GOT3 (cell line): ENCODE data around the gene FRYL.

Experiments used
- DNase-seq: peaks from one replicate; lab custom pipeline; 2025; ENCODE audit warnings: mixed read lengths; lab: John Stamatoyannopoulos, UW

The FRYL gene

DNA sequence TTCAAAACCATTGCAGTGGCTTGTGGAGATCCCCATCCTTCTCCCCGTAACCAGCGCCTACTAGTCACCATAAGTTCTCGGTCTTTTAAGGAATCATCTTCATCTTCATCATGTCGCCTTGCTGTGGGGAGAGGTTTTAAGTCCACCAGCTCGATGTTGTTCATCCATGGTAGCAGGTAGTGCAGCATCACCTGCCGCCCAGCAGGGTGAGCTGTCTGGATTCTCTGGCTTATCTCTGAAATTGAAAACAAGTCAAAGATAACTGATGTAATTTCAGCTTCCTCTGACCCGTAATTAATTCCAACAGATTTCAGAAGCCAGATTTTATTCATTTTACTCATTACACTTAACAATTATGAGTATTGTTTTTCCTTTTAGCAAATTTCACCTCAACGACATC, 222.6 kb downstream of the FRYL start:
- DNase-seq = no peak

DNA sequence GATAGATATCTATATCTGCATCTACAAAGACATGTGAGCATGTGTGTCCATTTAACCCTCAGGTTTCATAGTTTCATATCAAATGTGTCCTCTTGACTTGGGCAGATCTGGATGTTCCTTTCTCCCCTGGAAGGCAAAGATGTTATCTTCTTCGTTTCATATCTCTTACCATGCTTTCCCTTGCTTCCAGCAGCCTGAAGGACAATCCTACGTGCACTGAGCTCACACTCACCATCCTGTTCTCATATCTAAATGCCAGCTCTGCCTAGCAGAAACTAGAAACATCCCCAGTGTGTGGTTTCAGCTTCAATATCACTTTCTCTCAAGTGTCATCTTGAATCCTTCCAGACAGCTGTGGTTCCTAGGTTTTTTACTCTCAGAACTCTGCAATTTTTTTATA, 223.8 kb downstream of the FRYL start:
- DNase-seq = no peak

DNA sequence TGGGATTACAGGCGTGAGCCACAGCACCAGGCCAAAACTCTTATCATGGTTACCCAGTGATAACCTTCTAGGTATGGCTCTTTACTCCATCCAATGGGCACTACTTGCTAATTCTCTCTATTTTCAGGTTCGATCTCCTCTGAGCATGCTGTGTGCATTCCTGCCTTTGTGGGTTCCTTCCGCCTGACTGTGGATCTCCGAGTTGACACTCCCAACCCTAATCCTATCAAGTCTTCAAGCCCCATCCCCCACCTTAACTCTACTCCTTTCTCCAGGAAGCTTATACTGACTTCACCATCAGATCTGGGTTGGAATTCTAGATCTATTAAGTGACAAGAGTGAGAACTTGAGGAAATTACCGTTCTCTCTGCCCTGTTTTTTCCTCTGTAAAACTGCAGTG, 225.5 kb downstream of the FRYL start:
- no peak for DNase-seq

DNA sequence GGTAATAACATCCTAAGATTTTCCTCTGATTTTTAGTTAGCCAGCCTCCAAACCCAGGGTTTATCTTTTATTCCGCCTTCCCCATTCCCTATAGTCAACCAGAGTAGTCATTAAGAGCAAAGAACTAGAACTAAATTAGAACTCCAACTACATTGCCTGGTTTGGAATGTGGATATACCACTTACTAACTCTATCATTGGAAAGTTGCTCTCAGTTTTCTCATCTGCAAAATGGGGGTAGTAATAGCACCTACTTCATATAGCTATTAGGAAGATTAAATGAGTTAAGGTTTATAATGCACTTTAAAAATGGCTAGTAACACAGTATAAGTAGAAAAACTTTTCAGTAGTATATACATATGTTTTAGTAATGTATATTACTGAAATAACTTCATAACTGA, 226.4 kb downstream of the FRYL start:
- DNase-seq = no peak

DNA sequence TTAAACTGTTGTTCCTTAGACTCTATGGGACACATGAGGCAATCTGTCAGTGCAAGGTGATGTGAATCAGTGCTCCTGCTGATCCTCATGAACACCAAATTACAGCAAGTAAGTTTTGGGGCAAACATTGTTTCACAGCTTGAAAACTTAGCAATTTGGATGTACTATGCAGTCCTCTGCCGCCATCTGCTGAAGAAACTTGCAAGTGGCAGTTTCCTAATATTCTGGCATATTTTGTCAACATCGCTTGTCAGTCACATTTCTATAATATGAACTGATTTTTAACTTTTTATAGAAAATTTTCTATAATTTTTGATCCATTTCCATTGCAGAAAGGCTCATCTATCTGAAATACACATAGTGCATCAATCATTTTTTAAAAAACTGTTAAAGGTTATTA, 233.7 kb downstream of the FRYL start:
- DNase-seq = no peak

DNA sequence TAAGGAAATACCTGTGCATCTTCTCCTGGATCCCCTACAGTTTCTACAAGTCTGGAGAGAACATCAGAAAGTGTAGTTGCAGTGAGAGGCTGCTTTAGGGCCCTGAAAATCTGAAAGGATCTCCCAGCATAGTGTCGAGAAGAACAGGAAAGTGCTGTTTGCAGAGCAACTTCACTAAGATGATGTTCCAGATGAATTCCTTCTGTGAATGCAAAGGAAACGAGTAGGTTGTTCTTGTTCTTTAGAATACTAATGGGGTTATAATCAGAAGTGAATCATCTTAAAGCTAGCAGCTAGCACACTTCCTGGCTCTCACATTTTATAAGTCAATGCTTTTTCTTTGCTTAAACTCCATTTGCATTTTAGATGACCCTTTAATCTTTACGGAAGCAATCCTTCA, 236.3 kb downstream of the FRYL start:
- DNase-seq = no peak

DNA sequence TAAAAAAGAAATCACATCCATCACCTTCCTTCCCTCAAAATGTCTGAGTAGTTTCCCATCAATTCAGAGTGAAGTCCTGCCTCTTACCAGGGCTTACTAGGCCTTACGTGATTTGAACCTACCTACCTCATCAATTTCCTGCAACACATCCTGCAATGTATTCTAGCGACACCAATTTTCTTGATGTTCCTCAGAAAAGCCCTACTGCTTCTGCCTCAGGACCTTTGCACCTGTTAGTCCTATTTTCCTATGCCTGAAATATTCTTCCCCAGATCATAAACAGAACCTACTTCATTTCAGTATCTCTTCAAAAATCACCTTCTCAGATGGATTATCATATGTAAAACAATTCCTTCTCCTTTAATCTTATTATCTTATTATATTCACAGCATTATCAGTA, 237.2 kb downstream of the FRYL start:
- DNase-seq = no peak

DNA sequence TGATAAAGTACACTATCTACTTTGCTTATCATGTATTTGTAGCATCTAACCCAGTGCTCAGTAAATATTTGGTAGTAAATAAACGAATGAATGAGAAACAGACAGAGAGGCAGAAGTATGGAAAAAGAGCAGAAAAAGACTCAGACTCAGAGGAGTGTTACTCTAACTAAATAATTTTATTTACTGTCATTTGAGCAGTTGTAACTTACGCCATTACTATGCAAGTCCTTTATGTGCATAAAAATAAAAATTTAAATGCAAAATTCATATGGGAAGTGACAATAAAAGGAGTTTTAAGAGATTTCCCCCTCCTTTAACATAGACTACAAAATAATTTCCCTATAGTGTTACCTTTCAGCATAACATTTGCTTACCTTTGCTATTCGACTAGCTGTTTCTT, 240.5 kb downstream of the FRYL start:
- no peak for DNase-seq

DNA sequence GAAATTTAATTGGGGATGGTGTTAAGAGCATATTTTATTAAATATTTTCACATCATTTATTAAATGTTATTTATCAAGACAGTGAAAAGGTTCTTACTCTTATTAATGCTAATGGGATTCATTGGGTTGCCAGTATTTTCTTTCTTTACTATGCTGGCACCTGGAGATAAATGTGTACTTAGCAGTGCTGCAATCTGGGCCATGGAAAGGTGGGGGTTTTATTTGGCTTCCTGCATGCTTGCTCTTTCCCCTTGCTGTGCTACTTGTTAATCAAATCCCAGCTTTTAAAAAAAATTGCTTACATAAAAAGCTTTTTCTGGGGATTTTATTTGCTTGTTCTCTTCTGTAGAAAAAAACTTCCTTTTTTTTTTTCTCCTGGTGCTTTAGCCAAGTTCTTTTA, 241.7 kb downstream of the FRYL start:
- DNase-seq = no peak

DNA sequence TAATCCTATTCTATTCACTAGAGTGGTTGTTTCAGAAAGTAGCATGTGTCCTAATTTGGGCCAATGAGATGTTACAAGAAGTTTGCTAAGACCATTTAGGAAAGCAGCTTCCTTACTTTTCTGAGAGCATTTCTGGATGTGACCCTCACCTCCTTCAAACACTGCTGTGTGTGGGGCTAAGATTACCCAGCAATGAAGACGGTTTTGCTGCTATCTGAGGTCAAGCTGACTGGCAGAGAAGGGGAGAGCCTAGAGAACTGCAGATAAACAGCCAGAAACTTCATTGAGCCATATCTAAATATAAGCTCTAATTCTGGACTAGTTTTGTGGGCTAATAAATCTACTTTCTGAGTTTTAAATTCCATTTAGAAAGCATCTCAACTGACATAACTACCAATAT, 253.7 kb downstream of the FRYL start:
- DNase-seq = no peak

DNA sequence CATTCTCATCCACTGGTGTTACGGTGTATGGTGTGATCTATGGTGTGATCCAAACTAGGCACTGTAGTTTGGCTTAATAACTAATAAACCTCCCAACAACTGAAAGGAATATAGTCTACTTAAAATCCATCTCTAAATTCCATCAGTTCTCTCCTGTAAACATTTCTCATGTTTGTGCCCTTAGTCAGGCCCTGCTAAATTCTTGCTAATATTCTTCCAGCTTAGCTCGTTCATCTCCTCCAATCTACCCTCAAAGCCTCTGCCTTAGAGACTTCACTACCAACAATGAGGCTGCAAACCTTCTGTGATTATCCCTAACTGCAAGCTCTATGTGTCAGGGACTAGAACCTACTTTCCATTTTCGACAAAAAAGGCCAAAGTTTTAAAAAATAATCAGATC, 261.9 kb downstream of the FRYL start:
- no peak for DNase-seq

DNA sequence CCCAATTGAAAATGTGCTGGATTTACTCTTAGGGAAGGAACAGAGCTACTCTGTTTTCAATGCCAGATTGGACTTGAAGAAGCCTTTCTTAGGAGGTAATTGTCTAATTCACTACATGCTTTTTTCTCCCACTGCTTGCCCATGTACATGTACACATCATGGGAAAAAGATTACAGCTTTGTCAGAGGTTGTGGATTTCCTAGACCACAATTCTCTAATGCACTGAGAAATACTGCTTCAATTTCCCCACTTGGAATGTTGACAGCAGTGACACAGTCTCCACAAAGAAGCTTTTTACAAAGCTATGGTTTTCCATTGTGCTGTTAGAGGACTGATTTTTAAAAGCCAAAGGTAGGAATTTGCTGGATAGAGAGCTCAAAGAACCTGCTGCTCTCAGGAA, 270.5 kb downstream of the FRYL start:
- DNase-seq = no peak

DNA sequence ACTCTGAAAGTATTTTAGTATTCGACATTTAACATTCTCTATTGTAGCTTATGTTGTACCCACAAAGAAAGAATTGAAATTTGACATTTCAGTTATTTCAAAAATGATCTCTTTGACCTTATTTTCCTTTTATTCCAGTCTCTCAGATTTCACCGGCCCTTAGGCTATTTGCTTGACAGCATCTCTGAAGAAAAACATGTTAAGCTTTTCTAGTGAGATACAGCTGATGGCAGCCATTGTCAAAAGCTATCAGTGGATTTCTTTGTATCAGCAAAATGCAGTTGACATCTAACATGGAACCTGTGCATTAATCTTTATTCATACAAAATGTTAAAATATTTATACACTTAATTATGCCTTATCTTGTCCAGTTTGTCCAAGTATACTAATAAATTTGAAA, 273.4 kb downstream of the FRYL start:
- no peak for DNase-seq

DNA sequence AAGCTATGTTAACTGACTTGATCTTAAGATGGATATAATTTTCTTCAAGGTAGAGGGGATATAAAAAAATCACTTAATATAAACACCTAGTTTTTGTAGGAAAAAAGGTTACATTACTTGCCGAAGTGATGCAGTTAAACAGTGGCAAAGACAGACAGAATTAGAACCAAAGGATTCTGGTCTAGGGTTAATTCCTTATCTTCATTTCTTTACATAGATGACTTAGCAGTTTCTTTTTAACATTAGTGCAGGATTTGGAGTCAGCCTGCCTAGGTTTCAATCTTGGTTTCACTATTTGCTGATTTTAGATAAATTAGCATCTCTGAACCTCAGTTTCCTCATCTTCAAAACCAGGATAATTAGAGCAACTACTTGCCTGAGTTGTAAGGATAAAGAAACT, 275.7 kb downstream of the FRYL start:
- no peak for DNase-seq

DNA sequence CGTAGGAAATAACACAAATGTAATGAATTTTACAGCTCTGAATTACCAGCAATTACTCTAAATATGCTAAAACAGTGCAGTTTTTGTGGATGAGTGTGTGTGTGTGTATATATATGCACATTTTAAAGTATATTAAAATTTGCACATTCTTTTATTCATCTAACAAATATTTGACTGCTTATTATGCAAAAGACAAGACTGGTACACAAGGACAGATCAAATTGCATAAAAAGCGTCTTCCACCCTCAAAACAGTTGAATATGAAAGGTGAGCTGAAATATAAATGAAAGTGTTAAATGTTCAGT, 276.1 kb downstream of the FRYL start:
- no peak for DNase-seq

DNA sequence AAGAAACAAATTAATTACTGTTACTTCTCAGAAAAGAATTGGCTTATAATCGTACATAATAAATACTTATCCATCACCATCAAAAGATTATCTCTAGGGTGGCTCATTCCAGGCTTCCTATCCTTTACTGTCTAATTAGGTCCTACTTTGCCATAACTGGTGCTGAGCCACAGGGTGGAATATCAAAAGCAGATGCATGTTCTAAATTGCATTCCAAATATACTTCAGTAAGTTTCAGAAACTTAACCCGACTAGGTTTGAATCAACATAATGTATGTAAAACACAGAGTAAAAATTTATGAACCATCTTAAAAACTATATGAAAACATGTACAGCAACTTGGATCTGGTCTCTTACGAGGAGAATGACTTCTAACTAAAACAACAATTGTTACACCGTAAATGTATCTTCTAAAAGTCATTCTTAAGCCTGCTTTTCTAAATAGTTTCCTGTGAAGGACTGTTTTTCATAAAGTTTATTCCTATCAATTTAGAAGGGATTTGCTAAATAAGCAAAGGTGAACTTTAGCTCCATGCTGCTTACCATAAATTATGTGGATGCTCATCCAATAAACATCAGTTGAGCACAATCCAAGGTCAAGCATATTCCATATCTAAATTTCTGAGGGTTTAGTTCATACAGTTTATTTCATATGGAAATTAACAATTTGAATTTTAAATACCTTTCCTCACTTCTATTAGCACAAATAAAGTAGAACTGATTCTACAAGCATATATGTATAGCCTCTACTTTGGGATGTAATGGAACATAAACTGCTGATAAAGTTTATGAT, 276.6 kb downstream of the FRYL start:
- DNase-seq = no peak

DNA sequence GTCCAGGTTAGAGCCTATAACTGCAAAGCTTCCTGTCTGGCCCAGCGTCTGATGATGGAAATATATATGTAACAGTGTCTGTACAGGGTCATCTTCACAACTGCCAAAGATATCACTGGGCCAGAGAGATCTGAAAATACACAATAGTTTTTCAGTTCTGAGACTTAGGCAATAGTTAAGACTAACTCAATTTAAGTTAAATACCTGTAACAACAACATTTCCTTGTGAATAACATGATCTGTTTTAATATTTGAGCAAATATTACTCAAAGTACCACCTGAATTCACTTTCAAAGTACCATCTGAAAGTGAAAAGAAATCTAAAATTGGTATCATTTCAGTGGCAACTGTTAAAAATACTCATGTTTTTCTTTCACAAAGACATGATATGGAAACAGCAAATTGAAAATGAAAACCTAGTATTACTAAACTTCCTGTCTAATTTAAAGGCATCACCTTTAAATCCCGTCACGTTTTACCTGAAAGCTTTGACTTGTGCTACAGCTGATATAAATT, 280.5 kb downstream of the FRYL start:
- DNase-seq = no peak

DNA sequence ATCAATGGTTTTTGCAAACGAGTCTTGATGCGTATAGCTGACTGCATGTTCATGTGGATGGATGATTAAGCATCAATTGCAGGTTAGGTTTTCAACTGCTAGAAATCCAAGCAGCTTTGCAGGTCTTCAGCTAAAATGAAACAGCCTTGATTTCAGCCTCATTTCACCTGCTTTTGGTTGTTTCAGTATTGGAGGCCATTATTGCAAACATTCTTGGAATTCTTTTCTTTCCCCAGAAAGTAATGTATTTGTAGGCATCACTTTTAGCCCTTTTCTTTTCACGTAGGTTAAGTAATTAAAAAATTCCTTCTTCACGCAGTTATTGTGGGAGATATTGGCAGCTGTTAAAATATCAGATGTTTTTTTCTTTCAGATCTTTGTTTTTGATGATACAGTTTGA, 281.2 kb downstream of the FRYL start:
- DNase-seq = no peak

DNA sequence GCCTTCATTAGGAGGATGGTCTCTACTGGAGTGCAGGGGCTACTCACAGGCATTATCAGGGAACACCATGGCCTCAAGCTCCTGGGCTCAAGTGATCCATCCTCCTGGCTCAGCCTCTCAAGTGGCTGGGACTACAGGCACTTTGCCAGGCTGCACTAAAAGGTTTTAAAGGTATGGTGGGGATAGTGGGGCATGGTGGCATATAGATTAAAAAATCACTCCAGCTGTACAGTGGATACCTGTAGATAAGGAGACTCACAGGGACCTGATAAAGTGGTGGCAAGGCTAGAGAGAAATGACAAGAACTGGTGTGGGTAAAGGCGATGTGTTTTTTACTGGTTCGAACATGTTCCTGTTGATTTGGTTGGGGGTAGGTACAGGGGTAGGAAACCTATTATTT, 284.1 kb downstream of the FRYL start:
- DNase-seq = no peak

DNA sequence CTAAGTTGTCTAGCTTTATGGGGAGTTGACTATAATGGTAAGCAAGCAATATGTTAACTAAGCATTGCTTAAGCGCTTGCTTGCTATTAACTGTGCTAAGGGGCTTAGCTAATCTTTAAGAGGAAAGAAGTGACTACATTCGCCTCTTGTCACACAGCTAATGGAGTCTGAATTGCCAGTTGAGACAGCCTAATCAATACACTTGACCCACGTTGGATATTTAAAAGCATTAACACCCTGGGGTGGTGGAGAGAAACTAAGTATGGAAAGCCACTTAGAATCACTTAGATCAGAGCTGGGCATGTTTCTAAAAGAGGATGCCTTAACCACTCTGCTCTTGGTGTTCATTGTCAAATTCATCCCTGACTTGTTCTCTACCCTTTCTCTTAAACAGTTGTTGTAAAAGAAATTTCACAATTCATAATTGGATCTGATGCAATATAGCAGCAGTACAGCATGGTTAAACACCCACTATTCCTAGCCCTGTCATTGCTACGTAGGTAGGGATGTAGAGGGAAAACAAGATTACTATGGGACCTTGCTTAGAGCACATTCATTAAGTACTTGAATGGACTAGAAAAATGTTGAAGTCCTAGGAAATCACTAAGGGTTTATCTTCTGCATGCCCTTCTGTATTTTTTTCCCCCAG, 286.5 kb downstream of the FRYL start:
- DNase-seq = no peak

DNA sequence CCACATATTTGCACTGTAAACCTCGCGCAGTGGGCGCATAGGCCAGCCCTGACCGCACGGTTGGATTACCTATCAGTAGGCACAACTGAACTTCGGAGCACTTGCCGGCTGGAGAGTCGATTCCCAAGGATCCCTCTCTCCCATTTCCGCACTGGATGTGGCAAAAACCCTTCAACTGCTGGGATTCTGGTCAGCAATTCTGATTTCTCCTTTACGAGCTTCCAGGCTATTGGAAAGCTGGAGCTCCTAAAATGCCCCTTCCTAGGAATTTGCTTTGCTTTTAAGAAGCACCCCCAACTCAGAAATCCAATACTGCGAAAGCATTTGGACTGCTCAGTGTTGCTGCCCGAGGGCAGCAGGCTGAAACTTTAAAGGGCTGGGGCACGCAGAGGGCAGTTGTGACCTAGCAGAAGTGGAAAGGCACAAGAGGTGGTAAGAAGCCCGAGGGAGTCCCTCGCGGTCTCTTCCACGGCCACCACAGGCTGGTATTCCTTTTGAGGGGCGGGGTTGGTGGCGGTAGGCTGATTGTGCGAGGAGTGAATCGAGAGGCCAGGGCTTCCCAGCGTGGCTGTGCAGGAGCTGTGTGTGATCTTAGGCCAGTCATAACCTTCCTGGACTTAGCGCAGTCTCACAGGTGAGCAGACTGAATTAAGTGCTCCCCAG, 288.4 kb downstream of the FRYL start:
- DNase-seq = no peak

DNA sequence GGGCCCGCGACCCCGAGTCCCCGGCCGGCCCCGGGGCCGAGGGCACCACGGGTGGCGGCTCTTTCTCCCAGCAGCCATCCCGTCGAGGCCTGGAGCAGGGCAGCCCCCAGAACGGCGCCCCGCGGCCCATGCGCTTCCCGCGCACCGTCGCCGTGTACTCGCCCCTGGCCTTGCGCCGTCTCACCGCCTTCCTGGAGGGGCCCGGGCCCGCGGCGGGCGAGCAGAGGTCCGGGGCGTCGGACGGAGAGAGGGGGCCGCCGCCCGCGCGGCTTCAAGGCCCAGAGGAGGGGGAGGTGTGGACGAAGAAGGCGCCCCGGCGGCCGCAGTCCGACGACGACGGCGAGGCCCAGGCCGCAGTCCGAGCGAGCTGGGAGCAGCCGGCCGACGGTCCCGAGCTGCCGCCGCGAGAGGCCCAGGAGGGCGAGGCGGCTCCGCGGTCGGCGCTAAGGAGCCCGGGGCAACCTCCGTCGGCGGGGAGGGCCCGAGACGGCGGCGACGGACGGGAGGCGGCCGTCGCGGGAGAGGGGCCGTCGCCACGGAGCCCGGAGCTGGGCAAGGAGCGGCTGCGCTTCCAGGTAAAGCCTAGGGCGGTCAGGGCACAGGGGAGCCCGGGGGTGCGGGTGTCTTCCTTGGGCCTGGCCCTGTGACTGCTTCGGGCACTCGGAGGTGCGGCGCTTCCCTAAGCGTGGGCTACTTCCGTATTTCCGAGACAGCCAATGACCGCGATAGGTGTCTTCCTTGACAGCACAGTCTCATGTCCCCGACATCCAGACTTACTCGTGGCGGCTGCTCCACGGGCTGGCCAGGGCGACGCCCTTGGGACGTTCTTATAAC, 289.2 kb downstream of the FRYL start:
- no peak for DNase-seq
